IMR-90 (cell line): ENCODE data around the gene FBXO28. TPM values are rescaled to one million over a fixed set of nuclear protein-coding genes. Genes with fewer than 3 reads are reported as not detected.

ENCODE experiments used
- ATAC-seq: fragments of 200-7000 bp; cut with Tn5 transposase; 2 replicates; pipeline ENCODE4 v1.9.1; 2020; ENCODE audit warnings: low read depth, mild to moderate bottlenecking, moderate library complexity
- BruUV-seq: library from RNA; stranded (reverse); fragments of 400-500 nt; replicated peaks from 2 replicates; lab custom pipeline; 2021; lab: Mats Ljungman, UMichigan
- CTCF ChIA-PET: fragments of 300-600 bp; formaldehyde crosslinking; extraction: SDS; loops from one replicate; lab custom pipeline; 2021; ENCODE audit warnings: antibody characterized with exemption; lab: Yijun Ruan, JAX
- POLR2A ChIA-PET: fragments of 300-600 bp; sonication (Branson Sonifier 250); formaldehyde crosslinking; loops from one replicate; lab custom pipeline; 2022; ENCODE audit warnings: antibody characterized with exemption; ENCODE audit not compliant: unreplicated experiment; lab: Charles Lee
- DNase-seq: peaks from one replicate; pipeline ENCODE4 v3.0.0; 2013
- H2AFZ ChIP-seq: replicated peaks from 2 replicates; pipeline ENCODE3; 2013; ENCODE audit warnings: low read length, mild to moderate bottlenecking; ENCODE audit not compliant: poor library complexity
- H2AK5ac ChIP-seq: 2 replicates; pipeline ENCODE4 v1.6.1; 2013; ENCODE audit warnings: low read depth, low read length, inconsistent platforms
- H2AK9ac ChIP-seq: replicated peaks from 2 replicates; pipeline ENCODE3; 2013; ENCODE audit warnings: mild to moderate bottlenecking, low read depth, low read length, moderate library complexity; ENCODE audit not compliant: poor library complexity
- H2BK120ac ChIP-seq: 2 replicates; pipeline ENCODE4 v1.6.1; 2013; ENCODE audit warnings: low read depth, low read length, inconsistent platforms
- H2BK15ac ChIP-seq: 3 replicates; pipeline ENCODE4 v1.6.1; 2013; ENCODE audit warnings: low read depth, low read length, inconsistent platforms
- H2BK20ac ChIP-seq: 2 replicates; pipeline ENCODE4 v1.6.1; 2013; ENCODE audit warnings: low read depth, mild to moderate bottlenecking, inconsistent platforms, low read length, moderate library complexity
- H2BK5ac ChIP-seq: 2 replicates; pipeline ENCODE4 v1.6.1; 2013; ENCODE audit warnings: mild to moderate bottlenecking, low read depth, low read length, inconsistent platforms; ENCODE audit not compliant: poor library complexity, severe bottlenecking
- H3K14ac ChIP-seq: replicated peaks from 2 replicates; pipeline ENCODE4 v1.6.1; 2013; ENCODE audit warnings: low read depth, low read length, inconsistent platforms
- H3K18ac ChIP-seq: 2 replicates; pipeline ENCODE4 v1.6.1; 2013; ENCODE audit warnings: low read depth, low read length, control low read depth
- H3K23ac ChIP-seq: 2 replicates; pipeline ENCODE4 v1.6.1; 2013; ENCODE audit warnings: low read depth, low read length, inconsistent platforms
- H3K27ac ChIP-seq: 2 replicates; pipeline ENCODE4 v1.5.1; 2013; ENCODE audit warnings: mild to moderate bottlenecking, control low read depth, low read length; ENCODE audit not compliant: insufficient read depth
- H3K27me3 ChIP-seq: 2 replicates; pipeline ENCODE4 v1.6.1; 2013; ENCODE audit warnings: low read length; ENCODE audit not compliant: control insufficient read depth, insufficient read depth
- H3K36me3 ChIP-seq: 2 replicates; pipeline ENCODE4 v1.6.1; 2013; ENCODE audit warnings: low read length, mixed read lengths; ENCODE audit not compliant: control insufficient read depth, insufficient read depth
- H3K4ac ChIP-seq: 2 replicates; pipeline ENCODE4 v1.6.1; 2013; ENCODE audit warnings: low read depth, low read length, inconsistent platforms
- H3K4me1 ChIP-seq: 2 replicates; pipeline ENCODE4 v1.6.1; 2013; ENCODE audit warnings: low read length, mixed read lengths; ENCODE audit not compliant: control insufficient read depth, insufficient read depth
- H3K4me2 ChIP-seq: 2 replicates; pipeline ENCODE4 v1.6.1; 2013; ENCODE audit warnings: low read depth, mild to moderate bottlenecking, control low read depth, low read length, moderate library complexity
- H3K4me3 ChIP-seq: 2 replicates; pipeline ENCODE4 v1.5.1; 2013; ENCODE audit warnings: low read depth, mild to moderate bottlenecking, control low read depth, low read length, moderate library complexity; ENCODE audit not compliant: insufficient read depth
- H3K56ac ChIP-seq: 2 replicates; pipeline ENCODE4 v1.6.1; 2013; ENCODE audit warnings: low read length, inconsistent platforms; ENCODE audit not compliant: insufficient read depth; ENCODE audit errors: extremely low read depth
- H3K79me1 ChIP-seq, 2 experiments: 2 replicates each; pipeline ENCODE4 v1.6.1; 2013; ENCODE audit warnings: low read length in 2 of 2, inconsistent platforms in 1 of 2, low read depth in 1 of 2
- H3K9ac ChIP-seq: 2 replicates; pipeline ENCODE4 v1.6.1; 2013; ENCODE audit warnings: low read depth, low read length, control low read depth
- H3K9me1 ChIP-seq: 2 replicates; pipeline ENCODE4 v1.6.1; 2013; ENCODE audit warnings: low read length, inconsistent platforms; ENCODE audit not compliant: insufficient read depth
- H3K9me3 ChIP-seq: 2 replicates; pipeline ENCODE4 v1.6.1; 2013; ENCODE audit warnings: low read length; ENCODE audit not compliant: control insufficient read depth, insufficient read depth
- H4K20me1 ChIP-seq: 2 replicates; pipeline ENCODE4 v1.6.1; 2013; ENCODE audit warnings: low read length, inconsistent platforms; ENCODE audit not compliant: insufficient read depth
- H4K5ac ChIP-seq: 2 replicates; pipeline ENCODE4 v1.6.1; 2013; ENCODE audit warnings: mild to moderate bottlenecking, low read depth, low read length, control low read depth
- H4K8ac ChIP-seq, 2 experiments: 2 replicates each; pipeline ENCODE4 v1.6.1; 2013; ENCODE audit warnings: low read depth in 2 of 2, low read length in 2 of 2, control low read depth in 1 of 2, inconsistent platforms in 1 of 2
- H4K91ac ChIP-seq: 2 replicates; pipeline ENCODE4 v1.6.1; 2013; ENCODE audit warnings: low read depth, low read length, inconsistent platforms; ENCODE audit not compliant: insufficient read depth
- BHLHE40 ChIP-seq: fragments of 150-350 bp; IDR thresholded peaks from 2 replicates; pipeline ENCODE4 v1.6.1; 2016; ENCODE audit warnings: mild to moderate bottlenecking, low read depth, low read length
- FOS ChIP-seq: fragments of 150-350 bp; IDR thresholded peaks from 2 replicates; pipeline ENCODE4 v1.6.1; 2016; ENCODE audit warnings: low read depth, low read length
- MAFK ChIP-seq: IDR thresholded peaks from 2 replicates; pipeline ENCODE4 v1.6.1; 2012; ENCODE audit warnings: low read depth, low read length, improper control_type of control experiment
- MAZ ChIP-seq: IDR thresholded peaks from 2 replicates; pipeline ENCODE4 v1.6.1; 2012; ENCODE audit warnings: low read depth, mild to moderate bottlenecking, low read length, improper control_type of control experiment, moderate library complexity, borderline replicate concordance
- NFE2L2 ChIP-seq: fragments of 150-350 bp; IDR thresholded peaks from 2 replicates; pipeline ENCODE4 v1.6.1; 2016; ENCODE audit warnings: low read depth, mild to moderate bottlenecking, low read length
- RCOR1 ChIP-seq: IDR thresholded peaks from 2 replicates; pipeline ENCODE4 v1.6.1; 2012; ENCODE audit warnings: mild to moderate bottlenecking, low read length, improper control_type of control experiment; ENCODE audit not compliant: insufficient replicate concordance
- RFX5 ChIP-seq: IDR thresholded peaks from 2 replicates; pipeline ENCODE4 v1.8.0; 2012; ENCODE audit warnings: low read depth, mild to moderate bottlenecking, low read length, moderate library complexity
- SMC3 ChIP-seq: fragments of 150-350 bp; IDR thresholded peaks from 2 replicates; pipeline ENCODE4 v1.6.1; 2016; ENCODE audit warnings: low read depth, mild to moderate bottlenecking, antibody characterized with exemption, low read length, moderate library complexity
- USF2 ChIP-seq: fragments of 150-350 bp; IDR thresholded peaks from 2 replicates; pipeline ENCODE4 v1.6.1; 2017; ENCODE audit warnings: mild to moderate bottlenecking, antibody characterized with exemption, low read length, low read depth
- WGBS, 2 experiments: methylation state at CpG; one replicate each; pipeline versions ENCODE4 v1.1.5 to v1.1.7; 2013; ENCODE audit warnings: missing lambda C conversion rate in 2 of 2; ENCODE audit not compliant: insufficient read length in 1 of 2; ENCODE audit errors: extremely low coverage in 2 of 2; 5-methylcytosine and 5-hydroxymethylcytosine counted together
- dilution Hi-C: fragments of 300-500 bp; cut with HindIII; formaldehyde crosslinking; loops from one replicate; pipeline ENCODE4 v1.14.3; 2018; ENCODE audit warnings: low sequenced_read_pairs; ENCODE audit not compliant: unreplicated experiment
- in situ Hi-C: fragments of 300-500 bp; cut with MboI; formaldehyde crosslinking; loops from 3 replicates; pipeline ENCODE4 v1.14.3; 2019; ENCODE audit warnings: low sequenced_read_pairs, inconsistent platforms, mixed read lengths
- intact Hi-C: fragments of 100-400 bp; cut with micrococcal nuclease; formaldehyde crosslinking; loops from 2 replicates; pipeline ENCODE4 v1.10.0; 2022
- polyA plus RNA-seq, 3 experiments: library from polyadenylated mRNA; depleted of rRNA; stranded (reverse); fragments of >200 nt; gene quantifications; 2 replicates each; pipeline ENCODE4 v1.2.3, GENCODE V29; 2012; ENCODE audit warnings: low replicate concordance in 1 of 3
- total RNA-seq: library from RNA; depleted of rRNA; stranded (reverse); fragments of >200 nt; gene quantifications from 2 replicates; pipeline ENCODE4 v1.2.3, GENCODE V29; 2012
- TF ChIP-seq, protein P1 (sequence below): fragments of 150-350 bp; IDR thresholded peaks from 2 replicates; pipeline ENCODE4 v1.6.1; 2016; ENCODE audit warnings: low read depth, mild to moderate bottlenecking, low read length, moderate library complexity, borderline replicate concordance
- TF ChIP-seq, protein P2 (sequence below): conservative IDR thresholded peaks from 2 replicates; pipeline ENCODE4 v1.5.1; 2012; ENCODE audit warnings: mild to moderate bottlenecking, low read depth, low read length, improper control_type of control experiment

The FBXO28 gene
- total and polyA plus RNA-seq, 2 of the 4 experiments (the other 2 are of a cell fraction), result 11.6 to 22.6 TPM

GRCh38 chr1:224087286-224087794, 26.6 kb upstream of the FBXO28 start:
- intact Hi-C loops, result no loop called here
- no peaks in the 10 kb centered on the region for H3K9me1 ChIP-seq
- TF ChIP-seq, protein P1, sequence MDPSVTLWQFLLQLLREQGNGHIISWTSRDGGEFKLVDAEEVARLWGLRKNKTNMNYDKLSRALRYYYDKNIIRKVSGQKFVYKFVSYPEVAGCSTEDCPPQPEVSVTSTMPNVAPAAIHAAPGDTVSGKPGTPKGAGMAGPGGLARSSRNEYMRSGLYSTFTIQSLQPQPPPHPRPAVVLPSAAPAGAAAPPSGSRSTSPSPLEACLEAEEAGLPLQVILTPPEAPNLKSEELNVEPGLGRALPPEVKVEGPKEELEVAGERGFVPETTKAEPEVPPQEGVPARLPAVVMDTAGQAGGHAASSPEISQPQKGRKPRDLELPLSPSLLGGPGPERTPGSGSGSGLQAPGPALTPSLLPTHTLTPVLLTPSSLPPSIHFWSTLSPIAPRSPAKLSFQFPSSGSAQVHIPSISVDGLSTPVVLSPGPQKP, result no peak
- no peak for TF ChIP-seq MAFK
- no peak for TF ChIP-seq MAZ
- no peak for TF ChIP-seq RFX5
- no peak for TF ChIP-seq BHLHE40
- TF ChIP-seq NFE2L2, result no peak
- TF ChIP-seq, protein P2, sequence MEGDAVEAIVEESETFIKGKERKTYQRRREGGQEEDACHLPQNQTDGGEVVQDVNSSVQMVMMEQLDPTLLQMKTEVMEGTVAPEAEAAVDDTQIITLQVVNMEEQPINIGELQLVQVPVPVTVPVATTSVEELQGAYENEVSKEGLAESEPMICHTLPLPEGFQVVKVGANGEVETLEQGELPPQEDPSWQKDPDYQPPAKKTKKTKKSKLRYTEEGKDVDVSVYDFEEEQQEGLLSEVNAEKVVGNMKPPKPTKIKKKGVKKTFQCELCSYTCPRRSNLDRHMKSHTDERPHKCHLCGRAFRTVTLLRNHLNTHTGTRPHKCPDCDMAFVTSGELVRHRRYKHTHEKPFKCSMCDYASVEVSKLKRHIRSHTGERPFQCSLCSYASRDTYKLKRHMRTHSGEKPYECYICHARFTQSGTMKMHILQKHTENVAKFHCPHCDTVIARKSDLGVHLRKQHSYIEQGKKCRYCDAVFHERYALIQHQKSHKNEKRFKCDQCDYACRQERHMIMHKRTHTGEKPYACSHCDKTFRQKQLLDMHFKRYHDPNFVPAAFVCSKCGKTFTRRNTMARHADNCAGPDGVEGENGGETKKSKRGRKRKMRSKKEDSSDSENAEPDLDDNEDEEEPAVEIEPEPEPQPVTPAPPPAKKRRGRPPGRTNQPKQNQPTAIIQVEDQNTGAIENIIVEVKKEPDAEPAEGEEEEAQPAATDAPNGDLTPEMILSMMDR, result no peak
- no peak for TF ChIP-seq RCOR1
- TF ChIP-seq USF2, result no peak
- no peak for TF ChIP-seq FOS
- no peak for TF ChIP-seq SMC3

More at GRCh38 chr1:224087286-224087794, 26.6 kb upstream of the FBXO28 start:
- Histone ChIP-seq H3K4me3 (no peak overlapping the region), H2BK5ac (no peak overlapping the region), H3K27me3 (peaks cover 1% of the 10 kb centered on the region; the same call in 1 of the 2 replicates), H3K4me1 (no peaks in the 10 kb centered on the region), H4K8ac (no peak overlapping the region), H2BK120ac (no peak overlapping the region), H2AK5ac (no peak overlapping the region), H2AFZ (no peak overlapping the region), H2BK20ac (no peak overlapping the region), H4K5ac (no peak overlapping the region), H3K9ac (no peak overlapping the region), H3K23ac (no peak overlapping the region), H4K20me1 (no peaks in the 10 kb centered on the region), H3K4me2 (no peak overlapping the region), H3K18ac (no peak overlapping the region), H3K14ac (no peak overlapping the region), H2BK15ac (no peak overlapping the region), H3K79me1 (no peaks in the 10 kb centered on the region), H4K91ac (no peak overlapping the region), H3K27ac (no peak overlapping the region), H3K4ac (no peak overlapping the region), H2AK9ac (no peak overlapping the region), H3K36me3 (no peaks in the 10 kb centered on the region), H3K9me3 (no peaks in the 10 kb centered on the region), H3K56ac (no peak overlapping the region)
- dilution Hi-C loops (no loop called here), in situ Hi-C loops (no loop called here)
- ChIA-PET POLR2A (no interaction called here), CTCF (interaction anchor here (0.7 kb wide), 1 partner anchor 36 kb away, joined by 4 read pairs; no protein-coding TSS in a partner anchor)
- no CpG with 5 or more reads among the region's 2 CpGs for WGBS, 2 experiments
- DNase-seq, result no peak
- BruUV-seq, result no TSS peak
- ATAC-seq, result no peak
